Lung microvascular endothelial cell (primary cell): Measurements from ENCODE around the gene CACNA2D2. TPM values are rescaled to one million over a fixed set of nuclear protein-coding genes. Genes with fewer than 3 reads are reported as not detected.
A peak's percentile ranks its signal among the peaks of the same experiment; 100 is the strongest.

Source experiments
- DNase-seq, 2 donors: peaks; one replicate each; pipeline versions ENCODE4 v3.0.0 to v3.0.0-alpha.2; 2010; ENCODE audit warnings: low read depth in 2 of 2
- total RNA-seq: library from RNA; depleted of rRNA; stranded (reverse); fragments of >200 nt; gene quantifications from 2 replicates; pipeline ENCODE4 v1.2.1, GENCODE V29; 2014

CACNA2D2 gene
- total RNA-seq, 1 donor from 2014 or later, result under 0.01 TPM

DNA sequence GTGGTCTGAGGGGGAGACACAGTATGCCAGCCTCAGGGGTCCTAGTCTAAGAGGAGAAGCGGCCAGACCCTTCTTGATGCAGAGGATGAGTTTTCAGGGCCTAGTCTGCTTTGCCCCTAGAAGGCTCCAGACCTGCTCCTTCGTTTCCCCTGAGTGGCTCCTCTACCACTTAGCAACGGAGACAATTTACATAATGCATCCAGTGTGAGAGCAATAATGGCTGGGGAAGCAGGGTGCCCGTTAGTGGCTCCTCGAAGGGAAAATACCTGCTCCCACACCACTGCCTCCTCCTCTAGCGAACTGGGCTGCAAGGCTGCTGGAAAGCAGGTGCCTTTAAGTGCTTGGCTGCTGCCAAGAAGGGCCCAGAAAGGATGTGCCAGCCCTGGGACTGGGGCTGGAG is 38.9 kb downstream of the CACNA2D2 start:
- no peak for DNase-seq

DNA sequence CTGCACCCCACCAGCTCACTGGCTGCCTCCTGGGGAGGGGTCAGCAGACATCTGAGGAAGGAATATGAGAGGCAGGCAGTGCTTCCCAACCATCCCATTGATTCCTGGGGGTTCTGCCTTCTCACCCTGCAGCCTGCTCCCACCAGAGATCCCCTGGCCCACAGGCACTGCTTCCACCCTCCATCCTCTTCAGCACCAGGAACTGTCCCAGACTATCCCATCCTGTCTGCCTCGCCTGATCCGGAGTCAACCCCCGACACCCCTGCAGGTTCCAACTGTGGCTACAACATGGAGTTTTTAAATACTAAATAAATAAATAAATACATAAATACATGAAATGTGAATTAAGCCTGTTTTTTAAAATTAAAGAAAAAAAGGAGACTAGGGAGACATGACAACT is 43.6 kb downstream of the CACNA2D2 start:
- DNase-seq, result no peak

DNA sequence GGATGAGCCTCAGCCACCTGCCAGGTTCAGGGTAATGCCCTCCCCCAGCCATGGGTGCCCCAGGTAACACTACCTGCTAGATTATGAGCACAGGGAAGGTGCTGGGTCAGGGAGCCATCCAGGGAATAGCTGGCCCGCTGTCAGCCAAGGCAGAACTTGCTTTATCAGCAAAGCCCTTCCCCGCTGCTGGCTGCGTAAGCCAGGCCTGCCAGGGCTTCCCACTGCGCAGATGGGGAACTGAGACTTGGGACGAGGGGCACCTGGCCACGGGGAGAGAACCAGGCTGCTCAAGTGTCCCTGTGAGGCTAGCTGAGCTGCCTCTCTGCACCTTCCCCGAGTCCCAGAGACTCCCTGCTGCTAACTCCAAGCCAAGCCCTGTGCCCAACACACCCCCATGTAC is 45.4 kb downstream of the CACNA2D2 start:
- DNase-seq, result no peak

DNA sequence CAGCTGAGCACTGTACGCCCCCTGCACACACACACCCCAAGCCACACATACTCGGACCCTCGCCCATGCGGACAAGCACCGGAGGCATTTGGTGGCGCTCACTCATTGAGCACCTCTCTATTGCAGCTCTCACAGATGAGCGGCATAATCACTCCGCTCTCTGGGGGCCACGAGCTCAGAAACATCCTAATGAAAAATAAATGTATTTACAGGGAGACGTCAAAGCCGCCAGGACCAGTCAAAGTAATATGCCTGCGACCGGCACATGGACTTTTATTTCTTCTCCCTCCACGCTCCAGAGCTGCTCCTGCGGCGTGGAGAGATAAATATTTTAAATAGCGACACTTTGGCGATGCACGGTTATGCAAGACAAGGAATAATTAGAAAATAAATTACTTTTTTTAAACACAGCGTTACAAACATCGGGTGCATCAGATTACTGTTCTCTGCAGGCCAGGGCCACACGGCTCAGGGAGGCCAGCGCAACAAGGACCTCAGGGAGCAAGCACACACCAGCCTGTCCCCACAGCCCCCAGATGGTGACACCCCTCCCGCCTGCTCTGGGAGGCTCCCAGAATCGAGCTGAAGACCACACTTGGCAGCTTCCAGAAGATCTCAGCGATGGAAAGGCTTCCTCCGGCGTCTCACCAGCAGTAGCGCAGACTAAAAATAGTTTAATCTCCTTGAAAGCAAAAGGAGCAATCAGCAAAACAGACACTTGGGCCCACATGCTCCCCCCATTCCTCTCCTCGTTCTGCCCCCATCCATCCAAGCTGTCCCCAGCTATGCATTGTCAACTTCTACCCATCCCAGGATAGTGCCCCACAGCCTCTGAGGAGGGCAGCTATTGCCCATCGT is 48.0 kb downstream of the CACNA2D2 start:
- DNase-seq, result no peak

DNA sequence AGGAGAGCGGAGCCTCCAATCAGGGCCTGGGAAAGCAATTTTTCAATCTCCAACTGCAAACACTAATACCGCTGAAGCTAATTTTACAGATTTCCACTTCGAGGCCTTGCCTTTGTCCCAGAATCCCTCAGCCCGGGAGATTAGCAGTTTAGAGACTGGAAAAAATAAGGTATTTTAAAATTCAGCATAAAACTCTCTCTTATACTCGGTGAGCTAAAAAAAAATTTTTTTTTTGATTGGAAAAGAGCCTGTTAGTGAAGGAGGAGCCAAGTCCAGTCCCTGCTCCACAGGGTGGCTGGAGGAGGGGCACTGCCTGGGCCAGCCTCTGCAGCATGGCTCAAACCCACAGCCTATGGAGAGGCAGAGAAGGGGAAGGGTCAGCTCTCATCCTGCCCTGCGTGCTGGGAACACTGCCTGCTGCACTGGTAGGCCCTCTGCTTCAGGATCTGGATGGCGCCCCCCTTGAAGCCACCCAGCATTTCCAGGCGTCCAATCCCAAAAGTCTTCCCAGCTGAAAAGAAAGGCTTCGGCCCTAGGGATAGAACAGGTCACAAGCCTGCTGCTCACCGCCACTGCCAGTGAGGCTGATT is 48.9 kb downstream of the CACNA2D2 start:
- no peak for DNase-seq

DNA sequence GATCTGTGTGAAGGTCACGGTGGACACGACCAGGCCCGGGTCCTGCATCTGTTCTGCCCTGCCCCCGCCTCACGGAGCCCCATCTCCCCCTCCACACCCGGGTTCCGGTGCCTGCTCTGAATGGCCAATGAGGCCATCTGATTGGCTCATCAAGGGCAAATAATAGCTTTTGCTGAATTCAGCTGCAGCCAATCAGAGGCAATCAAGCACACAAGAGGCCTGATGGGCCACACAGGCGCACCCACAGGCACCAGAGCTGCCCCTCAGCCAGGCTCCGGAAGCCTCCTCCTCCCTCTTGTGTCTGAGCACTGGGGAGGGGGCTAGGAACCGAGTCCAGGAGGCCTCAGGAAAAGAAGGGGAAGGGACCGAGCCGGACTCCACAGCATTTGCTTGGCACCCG is 49.5 kb downstream of the CACNA2D2 start:
- no peak for DNase-seq

DNA sequence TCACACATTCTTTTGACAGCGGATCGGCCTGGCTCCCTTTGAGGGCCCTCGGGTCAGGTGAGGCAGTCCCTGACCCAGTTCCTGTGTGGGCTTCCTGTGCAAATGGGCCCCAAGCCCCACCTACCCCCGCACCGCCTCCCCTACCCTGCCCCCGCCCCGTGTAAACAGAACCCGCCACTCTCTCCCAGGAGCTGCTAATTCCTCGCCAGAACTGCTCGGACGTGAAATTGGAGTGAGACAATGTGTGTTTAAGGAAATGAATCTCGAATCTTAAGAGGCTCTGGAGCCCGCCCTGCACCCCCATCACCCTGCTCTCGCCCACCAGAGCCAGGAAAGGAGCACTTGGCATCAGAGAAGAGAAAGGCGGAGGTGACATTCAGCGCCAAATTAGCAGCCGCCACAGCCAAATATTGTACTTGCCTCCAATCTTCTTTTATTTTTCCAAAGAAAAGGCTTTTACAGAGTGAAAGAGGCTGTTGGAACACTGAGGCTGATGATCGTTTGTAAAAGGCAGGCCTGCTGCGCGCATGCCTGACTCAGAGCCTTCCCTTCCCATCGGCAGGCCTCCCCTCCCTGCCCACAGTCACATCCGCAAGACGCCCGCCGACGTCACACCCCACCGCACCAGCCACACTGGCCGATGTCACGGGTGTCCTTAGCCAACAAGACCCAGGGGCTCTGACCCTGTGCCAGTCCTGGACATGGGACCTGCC is 53.1 kb downstream of the CACNA2D2 start:
- DNase-seq, result peak in 1 of 2 donors; percentile 73

DNA sequence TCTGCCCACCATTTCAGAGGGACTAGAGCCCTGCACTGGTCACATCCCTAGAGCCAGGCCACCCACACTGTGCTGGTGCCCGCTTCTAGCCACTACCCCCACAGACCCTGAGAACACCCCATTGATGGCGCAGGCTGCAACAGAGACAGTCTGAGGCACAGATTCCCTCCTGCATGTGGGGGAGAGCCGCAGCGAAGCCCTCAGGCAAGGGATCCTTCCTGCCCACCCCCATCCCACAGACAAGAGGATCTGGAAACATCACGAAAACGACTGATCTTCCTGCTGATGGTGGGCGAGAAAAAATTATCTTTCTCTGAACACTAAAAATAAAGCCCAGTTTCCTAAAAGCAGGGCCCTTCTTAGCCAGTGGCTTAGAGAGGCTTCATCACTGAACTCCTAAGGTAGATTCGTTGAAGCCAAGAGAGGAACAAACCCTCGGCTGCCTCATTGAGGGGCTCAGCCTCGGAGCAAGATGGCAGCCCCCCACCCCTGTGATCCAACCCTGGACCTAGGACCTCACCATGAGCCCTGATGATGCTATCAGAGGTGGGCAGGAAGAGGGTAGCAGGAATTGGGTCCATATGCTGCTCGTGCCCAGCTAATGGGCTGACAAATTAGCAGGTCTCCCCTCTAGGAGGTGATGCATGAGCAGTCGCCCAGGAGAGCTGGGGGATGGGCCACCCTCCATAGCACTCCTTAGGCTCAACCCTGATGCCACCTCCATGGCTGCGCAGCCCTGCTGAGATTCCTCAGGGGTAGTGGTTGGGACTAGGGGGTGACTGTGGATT is 54.5 kb downstream of the CACNA2D2 start:
- DNase-seq, result no peak

DNA sequence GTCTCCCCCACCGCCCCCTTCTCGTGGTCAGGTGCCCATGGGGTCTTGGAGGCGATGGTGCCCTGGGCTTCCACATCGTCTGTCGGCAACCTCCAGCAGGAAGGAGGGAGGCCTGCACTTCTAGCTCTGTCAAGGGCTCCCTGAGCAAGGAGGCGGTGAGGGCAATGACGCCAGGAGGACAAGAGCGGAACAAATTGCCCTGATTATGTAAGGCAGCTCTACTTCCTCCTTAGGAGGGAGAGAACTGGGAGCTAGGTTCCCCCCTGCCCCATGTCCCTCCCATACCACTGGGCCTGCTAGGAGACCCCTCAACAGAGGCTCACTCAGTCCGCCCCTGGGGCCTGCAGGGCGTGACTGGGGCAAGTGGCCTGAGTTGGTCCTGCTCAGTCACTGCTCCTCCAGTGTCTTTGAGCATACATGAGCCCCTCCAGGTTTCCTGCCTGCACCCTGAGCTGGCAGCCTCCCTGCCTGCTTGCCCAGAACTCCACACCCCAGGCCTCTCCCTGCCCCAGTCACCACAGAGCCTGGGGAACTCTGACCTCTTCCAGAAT is 56.1 kb downstream of the CACNA2D2 start:
- no peak for DNase-seq

DNA sequence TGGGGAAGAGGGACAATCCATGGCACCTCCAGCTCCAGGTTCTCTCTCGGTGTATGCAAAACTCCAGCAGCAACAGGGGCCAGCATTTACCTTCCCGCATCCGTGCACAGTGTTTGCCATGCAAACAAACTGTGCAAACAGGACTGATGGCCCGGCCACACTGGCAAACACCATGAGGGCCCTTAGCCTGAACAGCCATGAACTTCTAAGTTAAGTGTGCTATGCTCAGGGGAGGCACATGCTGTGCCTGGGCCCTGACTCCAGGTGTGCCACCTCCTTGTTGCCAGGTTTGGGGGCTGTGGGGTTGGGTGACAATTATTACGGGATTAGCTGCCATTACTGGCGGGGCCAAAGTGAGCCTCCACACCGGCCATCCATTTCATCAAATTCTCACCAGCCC is 57.5 kb downstream of the CACNA2D2 start:
- no peak for DNase-seq

DNA sequence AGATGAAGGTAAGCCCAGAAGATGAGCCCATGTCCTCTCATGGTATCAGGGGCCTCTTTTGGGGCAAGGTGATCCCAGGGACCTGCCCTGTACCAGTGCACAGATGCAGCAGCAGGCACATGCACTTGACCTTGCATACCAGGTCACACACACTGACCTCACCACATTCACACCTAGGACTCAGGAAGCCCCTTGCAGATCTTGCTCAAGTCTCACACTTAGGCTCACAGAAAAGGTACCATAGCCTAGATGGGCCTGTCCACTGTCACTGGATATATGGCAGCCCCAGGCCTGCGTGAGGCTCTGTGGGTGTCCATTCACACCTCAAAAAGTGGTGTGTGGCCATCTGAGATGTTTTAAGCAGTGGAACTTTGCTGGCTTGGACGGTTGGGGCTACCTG is 58.7 kb downstream of the CACNA2D2 start:
- no peak for DNase-seq

DNA sequence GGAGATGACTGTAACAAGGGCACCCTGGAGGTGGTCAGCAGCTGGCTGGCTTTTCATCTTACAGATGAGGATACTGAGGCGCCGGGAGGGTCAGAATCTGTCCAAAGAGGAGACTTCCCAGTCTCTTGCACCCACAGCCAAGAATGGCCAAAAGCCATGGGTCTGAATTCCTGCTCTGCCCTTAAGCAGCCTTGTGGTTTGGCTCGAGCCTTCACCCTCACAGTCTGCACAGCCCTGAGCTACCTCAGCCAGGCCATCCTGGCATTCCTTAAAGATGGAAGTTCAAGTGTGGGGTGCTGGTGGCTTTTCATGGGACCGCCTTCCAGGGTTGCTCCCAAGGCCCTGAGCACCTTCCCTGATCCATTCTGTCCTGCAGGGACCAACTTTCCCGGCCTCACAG is 59.2 kb downstream of the CACNA2D2 start:
- no peak for DNase-seq

DNA sequence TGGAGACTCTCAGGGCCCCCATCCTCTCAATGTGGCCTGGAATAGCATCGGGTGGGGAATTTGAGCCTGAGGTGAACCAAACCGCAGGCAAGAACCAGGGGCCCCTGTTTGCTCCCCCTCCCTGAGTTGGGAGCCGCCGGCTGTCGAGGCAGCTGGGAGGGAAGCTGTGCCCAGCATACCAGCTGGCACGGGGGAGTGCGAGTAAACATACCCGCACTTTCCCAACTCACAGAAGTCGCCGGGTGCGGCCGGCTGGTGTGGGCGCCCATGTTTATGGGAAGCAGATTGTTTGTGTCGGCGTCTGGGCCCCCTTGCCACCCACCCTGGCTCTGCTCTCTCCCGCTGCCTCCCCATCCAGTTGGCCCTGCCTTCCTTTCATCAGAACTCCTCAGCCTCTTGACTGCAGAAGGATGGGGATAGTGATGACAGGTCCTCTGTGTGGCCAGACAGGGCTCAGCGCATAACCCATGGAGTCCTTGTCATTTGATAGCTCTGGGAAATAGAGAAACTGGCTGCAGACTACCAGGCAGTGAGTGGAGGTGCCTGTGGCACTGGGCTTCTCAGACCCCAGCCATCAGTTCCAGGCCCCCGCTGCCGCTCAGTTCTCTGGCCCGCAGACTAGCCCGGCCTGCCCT is 60.4 kb downstream of the CACNA2D2 start:
- DNase-seq, result no peak

DNA sequence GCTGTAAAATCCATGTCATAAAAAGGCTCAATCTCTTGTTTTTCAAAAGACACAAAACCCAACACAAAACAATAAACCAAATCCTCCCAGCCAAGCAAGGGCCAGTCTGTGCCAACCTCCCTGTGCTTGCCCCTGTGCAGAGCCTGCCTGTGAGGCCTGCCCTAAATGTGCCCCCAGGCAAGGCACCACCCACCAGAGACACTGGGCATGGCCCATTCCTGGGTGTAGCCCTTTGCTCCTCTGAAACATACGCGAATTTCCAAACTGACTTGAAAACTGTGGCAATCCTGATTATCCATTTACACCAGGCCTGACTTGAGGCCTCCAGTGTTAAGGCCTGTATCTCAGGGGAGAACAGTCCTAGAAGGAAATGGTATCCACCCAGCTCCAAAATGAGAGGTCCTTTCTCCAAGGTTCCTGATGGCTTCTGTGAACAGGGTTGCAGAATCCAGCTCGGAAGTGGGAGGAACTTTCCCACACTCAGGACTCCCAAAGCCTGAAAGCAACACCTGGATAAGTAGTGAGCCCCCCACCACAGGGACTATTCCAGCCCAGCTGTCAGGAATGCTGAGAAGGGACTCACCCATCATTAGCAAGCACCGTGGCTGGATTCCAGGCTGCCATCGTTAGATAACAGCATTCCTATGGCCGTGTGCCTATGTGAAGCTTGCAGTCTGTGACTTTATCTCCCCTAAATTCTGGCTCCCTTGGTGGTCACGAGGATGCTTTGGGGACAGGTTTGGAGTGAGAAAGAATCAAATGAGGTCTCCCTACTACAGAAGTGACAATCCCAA is 61.8 kb downstream of the CACNA2D2 start:
- DNase-seq, result no peak

DNA sequence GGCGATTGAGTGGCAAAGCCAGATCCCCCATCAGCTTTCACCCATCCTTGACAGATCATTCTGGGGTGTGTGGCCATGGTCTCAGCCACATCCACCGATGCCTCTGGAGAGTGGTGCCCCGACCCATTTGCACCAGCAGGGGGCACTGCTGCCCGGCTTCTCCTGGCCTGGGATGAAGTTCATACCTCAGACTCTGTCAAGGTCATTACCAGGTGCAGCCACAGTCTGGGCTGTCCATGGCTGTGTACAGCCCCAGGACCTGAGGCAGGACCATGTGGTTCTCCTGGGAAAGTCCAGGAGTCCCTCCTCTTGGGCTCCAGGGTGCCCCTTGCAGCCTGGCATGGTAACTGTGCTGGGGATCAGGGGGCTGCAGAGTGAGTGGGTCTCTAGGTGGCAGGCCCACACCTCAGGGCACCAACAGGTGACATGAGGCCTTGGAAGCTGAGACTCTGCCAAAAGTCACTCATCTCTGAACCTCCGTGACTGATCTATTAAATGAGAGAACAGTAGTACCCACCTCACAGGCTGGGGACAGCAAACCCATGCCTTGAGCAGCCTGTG is 67.2 kb downstream of the CACNA2D2 start:
- DNase-seq, result peak; percentile 40 to 62

DNA sequence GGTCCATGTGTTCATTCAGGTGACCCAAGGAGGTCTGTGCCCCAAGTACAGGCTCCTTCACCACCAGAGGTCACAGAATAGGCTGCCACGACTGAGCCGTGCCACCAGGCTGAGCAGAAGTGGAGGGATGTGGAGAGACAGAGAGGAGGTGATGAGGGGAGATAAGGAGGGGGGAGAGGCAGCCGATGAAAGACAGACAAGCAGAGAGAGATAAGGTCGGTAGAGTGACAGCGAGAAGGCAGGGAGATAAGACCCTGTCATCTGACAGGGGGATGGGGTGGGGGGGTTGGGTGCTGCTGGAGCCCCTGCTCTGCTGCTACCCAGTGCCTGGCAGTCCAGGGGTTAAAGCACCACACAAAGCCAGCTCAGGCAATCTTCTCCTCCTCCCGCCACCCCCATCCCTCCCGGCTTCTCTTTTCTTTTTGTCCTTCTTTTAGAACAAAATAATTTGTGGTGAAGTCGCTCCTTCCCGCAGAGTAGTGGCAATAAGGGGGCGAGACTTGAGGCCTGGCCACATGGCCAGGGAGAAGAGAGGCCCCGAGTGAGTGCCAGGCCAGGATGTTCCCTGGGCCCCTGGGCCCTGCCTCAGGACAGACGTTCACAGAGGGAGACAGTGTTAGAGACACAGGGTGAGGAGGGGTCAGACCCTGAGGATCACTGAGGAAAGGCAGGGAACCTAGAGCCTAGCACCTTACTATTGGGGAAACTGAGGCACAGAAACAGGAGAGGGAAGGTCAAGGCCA is 67.9 kb downstream of the CACNA2D2 start:
- no peak for DNase-seq

DNA sequence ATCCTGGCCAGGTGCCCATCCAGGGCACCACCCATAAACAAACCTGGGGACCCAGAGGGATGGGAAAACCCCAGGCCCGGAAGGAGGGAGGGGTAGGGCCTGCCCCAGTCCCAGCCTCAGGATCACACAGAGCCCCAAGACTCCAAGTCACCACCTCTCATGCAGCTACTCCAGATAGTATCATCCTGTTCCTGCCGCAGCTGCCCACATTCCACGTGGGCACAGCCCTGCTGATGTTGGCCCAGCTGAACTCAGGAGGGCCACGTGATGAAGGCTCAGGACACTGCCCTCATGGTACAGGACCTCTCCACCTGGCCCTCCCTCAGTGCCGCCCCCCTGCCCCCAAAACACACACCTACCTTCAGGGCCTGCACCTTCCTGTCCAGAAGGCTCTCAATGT is 69.5 kb downstream of the CACNA2D2 start:
- DNase-seq, result no peak

DNA sequence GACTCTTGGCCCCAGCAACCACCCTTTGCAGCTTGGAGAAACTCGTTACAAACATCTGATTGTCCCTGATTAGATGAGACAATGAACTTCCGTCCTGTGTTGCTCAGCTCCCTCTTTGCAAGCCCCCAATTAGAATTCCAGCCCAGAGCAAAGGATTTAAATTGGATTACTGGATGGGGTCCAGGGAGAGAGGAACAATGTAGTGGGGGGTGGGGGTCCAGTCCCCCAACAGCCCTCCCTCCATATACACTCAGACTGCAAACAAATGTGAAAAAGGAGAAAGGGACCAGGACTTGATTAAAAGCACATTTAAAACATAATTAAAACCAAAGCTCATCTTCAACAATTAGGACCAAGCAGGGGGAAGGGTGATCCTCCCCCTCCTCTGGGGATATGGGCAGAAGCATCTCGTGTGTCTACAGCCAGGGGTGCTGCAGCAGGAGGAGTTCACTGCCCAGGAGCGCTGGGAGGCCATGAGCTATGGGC is 72.4 kb downstream of the CACNA2D2 start:
- no peak for DNase-seq

DNA sequence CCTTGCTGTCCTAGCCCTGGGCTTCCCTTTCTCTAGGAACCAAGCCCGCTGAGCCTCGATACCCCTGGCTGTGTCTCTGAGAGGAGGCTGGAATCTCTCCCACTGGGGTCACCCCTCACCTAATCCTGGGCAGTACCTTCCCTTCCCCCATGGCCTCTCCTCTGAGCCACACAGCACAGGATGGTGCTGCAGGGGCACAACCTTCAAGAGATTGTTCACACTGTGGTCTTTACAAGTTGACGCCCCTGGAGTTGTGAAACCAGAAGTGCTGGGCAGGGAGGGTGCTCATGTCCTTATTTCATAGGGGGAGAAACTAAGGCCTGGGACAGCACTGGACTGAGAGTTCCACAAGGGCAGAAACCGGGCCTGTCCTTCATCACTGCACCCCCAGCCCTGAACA is 73.2 kb downstream of the CACNA2D2 start:
- no peak for DNase-seq
